SK-N-SH (cell line): ENCODE measurements around the gene ASIC2. TPM values are rescaled to one million over a fixed set of nuclear protein-coding genes. Genes with fewer than 3 reads are reported as not detected.

Experiments used
- CTCF ChIA-PET: fragments of 300-600, 350-600 bp; formaldehyde crosslinking; extraction: SDS; loops from one replicate; lab custom pipeline; 2021; lab: Yijun Ruan, JAX
- POLR2A ChIA-PET: fragments of 350-600 bp; sonication (Branson Sonifier 250); formaldehyde crosslinking; extraction: SDS; loops from one replicate; lab custom pipeline; 2020; ENCODE audit warnings: antibody characterized with exemption, inconsistent platforms; lab: Yijun Ruan, JAX
- DNase-seq: peaks from one replicate; pipeline ENCODE4 v3.0.0; 2012
- H2AFZ ChIP-seq: fragments of 200-600 bp; sonication (generic); 2 replicates; pipeline ENCODE4 v1.8.1; 2016; ENCODE audit warnings: antibody characterized with exemption, mild to moderate bottlenecking, low read depth
- H3F3A ChIP-seq: fragments of 200-600 bp; sonication (generic); replicated peaks from 2 replicates; pipeline ENCODE3; 2016; ENCODE audit warnings: antibody characterized with exemption, mild to moderate bottlenecking; ENCODE audit not compliant: insufficient read depth
- H3K27ac ChIP-seq, 2 experiments: fragments of 200-500 bp in 1 of 2; fragments of 200-600 bp in 1 of 2; sonication (Bioruptor generic) in 1 of 2; sonication (generic), shearing (Covaris generic) in 1 of 2; 2 replicates each; pipeline versions ENCODE4 v1.5.1 to v1.6.1; 2014 to 2016; ENCODE audit warnings: low read depth in 2 of 2, inconsistent platforms in 1 of 2, low read length in 1 of 2, mild to moderate bottlenecking in 1 of 2, mixed read lengths in 1 of 2
- H3K27me3 ChIP-seq: fragments of 200-600 bp; sonication (generic), shearing (Covaris generic); 2 replicates; pipeline ENCODE4 v1.6.1; 2016; ENCODE audit warnings: mixed run types; ENCODE audit not compliant: insufficient read depth
- H3K36me3 ChIP-seq, 2 experiments: fragments of 200-500 bp in 1 of 2; fragments of 200-600 bp in 1 of 2; sonication (Bioruptor generic) in 1 of 2; sonication (generic) in 1 of 2; replicated peaks in 1 of 2; 2 replicates each; pipeline versions ENCODE3 to v1.5.1; 2014 to 2016; ENCODE audit warnings: low read length in 1 of 2, mild to moderate bottlenecking in 1 of 2; ENCODE audit not compliant: insufficient read depth in 2 of 2, control insufficient read depth in 1 of 2
- H3K4me1 ChIP-seq, 2 experiments: fragments of 200-500 bp in 1 of 2; fragments of 200-600 bp in 1 of 2; sonication (Bioruptor generic) in 1 of 2; sonication (generic), shearing (Covaris generic) in 1 of 2; 2 replicates each; pipeline versions ENCODE4 v1.5.1 to v1.6.1; 2014 to 2016; ENCODE audit warnings: low read depth in 1 of 2, low read length in 1 of 2, mixed run types in 1 of 2; ENCODE audit not compliant: insufficient read depth in 2 of 2, control insufficient read depth in 1 of 2
- H3K4me2 ChIP-seq: fragments of 200-600 bp; sonication (generic), shearing (Covaris generic); 2 replicates; pipeline ENCODE4 v1.6.1; 2017; ENCODE audit warnings: mixed run types
- H3K4me3 ChIP-seq, 2 experiments: fragments of 200-500 bp in 1 of 2; fragments of 200-600 bp in 1 of 2; sonication (Bioruptor generic) in 1 of 2; sonication (generic), shearing (Covaris generic) in 1 of 2; 2 replicates each; pipeline versions ENCODE4 v1.5.1 to v1.8.1; 2014 to 2016; ENCODE audit warnings: low read depth in 2 of 2, inconsistent platforms in 1 of 2, low read length in 1 of 2, mild to moderate bottlenecking in 1 of 2, mixed read lengths in 1 of 2, moderate library complexity in 1 of 2
- H3K79me2 ChIP-seq: fragments of 200-600 bp; sonication (generic); 2 replicates; pipeline ENCODE4 v1.8.1; 2017; ENCODE audit warnings: mild to moderate bottlenecking; ENCODE audit not compliant: insufficient read depth
- H3K9ac ChIP-seq: fragments of 200-600 bp; sonication (generic); 2 replicates; pipeline ENCODE4 v1.6.1; 2017; ENCODE audit warnings: mixed run types
- H3K9me2 ChIP-seq: fragments of 200-600 bp; sonication (generic); 2 replicates; pipeline ENCODE4 v1.6.1; 2017; ENCODE audit warnings: mixed run types
- H3K9me3 ChIP-seq: fragments of 200-600 bp; sonication (generic); 2 replicates; pipeline ENCODE4 v1.6.1; 2017; ENCODE audit warnings: mixed run types, mild to moderate bottlenecking, moderate library complexity
- H4K20me1 ChIP-seq: fragments of 200-600 bp; sonication (generic); 2 replicates; pipeline ENCODE4 v1.6.1; 2017; ENCODE audit warnings: mild to moderate bottlenecking, mixed run types; ENCODE audit not compliant: insufficient read depth
- ELF1 ChIP-seq: IDR thresholded peaks from 2 replicates; pipeline ENCODE4 v1.4.0; 2012
- EZH2phosphoT487 ChIP-seq: fragments of 200-600 bp; sonication (generic); IDR thresholded peaks from 2 replicates; pipeline ENCODE4 v1.6.1; 2017; ENCODE audit warnings: low read depth, mixed run types, mild to moderate bottlenecking, antibody characterized with exemption, moderate library complexity, borderline replicate concordance
- FOXJ3 ChIP-seq: sonication (generic); formaldehyde crosslinking; IDR thresholded peaks from 2 replicates; pipeline ENCODE4 v1.5.1; 2020; ENCODE audit warnings: mild to moderate bottlenecking, missing genetic modification reagents
- GABPA ChIP-seq: IDR thresholded peaks from 2 replicates; pipeline ENCODE4 v1.4.0; 2012; ENCODE audit warnings: low read depth, mild to moderate bottlenecking
- GATA2 ChIP-seq: sonication (generic); formaldehyde crosslinking; IDR thresholded peaks from 2 replicates; pipeline ENCODE4 v1.5.0; 2020; ENCODE audit warnings: mild to moderate bottlenecking, missing genetic modification reagents
- MEF2A ChIP-seq: IDR thresholded peaks from 2 replicates; pipeline ENCODE4 v1.4.0; 2012; ENCODE audit warnings: low read depth, borderline replicate concordance
- MXI1 ChIP-seq: IDR thresholded peaks from 2 replicates; pipeline ENCODE4 v1.6.1; 2012; ENCODE audit warnings: mild to moderate bottlenecking, low read depth, low read length, improper control_type of control experiment
- NFIC ChIP-seq: IDR thresholded peaks from 2 replicates; pipeline ENCODE4 v1.4.0; 2012; ENCODE audit warnings: borderline replicate concordance
- RAD21 ChIP-seq: IDR thresholded peaks from 2 replicates; pipeline ENCODE4 v1.6.1; 2012; ENCODE audit warnings: mild to moderate bottlenecking, low read length
- RCOR1 ChIP-seq: fragments of 150-350 bp; IDR thresholded peaks from 2 replicates; pipeline ENCODE4 v1.6.1; 2017; ENCODE audit warnings: antibody characterized with exemption, low read length
- RFX5 ChIP-seq: IDR thresholded peaks from 2 replicates; pipeline ENCODE4 v1.6.1; 2012; ENCODE audit warnings: mild to moderate bottlenecking, improper control_type of control experiment, low read length
- RXRA ChIP-seq: IDR thresholded peaks from 2 replicates; pipeline ENCODE4 v1.4.0; 2012; ENCODE audit warnings: low read depth, mild to moderate bottlenecking, borderline replicate concordance
- SMC3 ChIP-seq: IDR thresholded peaks from 2 replicates; pipeline ENCODE4 v1.6.1; 2012; ENCODE audit warnings: low read depth, low read length, improper control_type of control experiment
- TAF1 ChIP-seq: IDR thresholded peaks from 2 replicates; pipeline ENCODE4 v1.6.1; 2012; ENCODE audit warnings: low read depth, mild to moderate bottlenecking, low read length, moderate library complexity, borderline replicate concordance
- YY1 ChIP-seq: IDR thresholded peaks from 2 replicates; pipeline ENCODE4 v1.4.0; 2012; ENCODE audit warnings: low read depth, mild to moderate bottlenecking
- WGBS: methylation state at CpG from one replicate; pipeline ENCODE4 v1.1.6; 2017; ENCODE audit warnings: low lambda C conversion rate; 5-methylcytosine and 5-hydroxymethylcytosine counted together
- polyA plus RNA-seq, 3 experiments: library from polyadenylated mRNA; depleted of rRNA; stranded (reverse); fragments of >200 nt; gene quantifications; 2 replicates each; pipeline ENCODE4 v1.2.3, GENCODE V29; 2012
- TF ChIP-seq, protein P1 (sequence below): IDR thresholded peaks from 2 replicates; pipeline ENCODE4 v1.4.0; 2012; ENCODE audit warnings: low read depth
- TF ChIP-seq, protein P2 (sequence below): fragments of 150-350 bp; IDR thresholded peaks from 2 replicates; pipeline ENCODE4 v1.6.1; 2016; ENCODE audit warnings: mild to moderate bottlenecking, low read depth, low read length

ASIC2 gene
- polyA plus RNA-seq, 1 of the 3 experiments (the other 2 are of a cell fraction): 0.08 TPM

DNA sequence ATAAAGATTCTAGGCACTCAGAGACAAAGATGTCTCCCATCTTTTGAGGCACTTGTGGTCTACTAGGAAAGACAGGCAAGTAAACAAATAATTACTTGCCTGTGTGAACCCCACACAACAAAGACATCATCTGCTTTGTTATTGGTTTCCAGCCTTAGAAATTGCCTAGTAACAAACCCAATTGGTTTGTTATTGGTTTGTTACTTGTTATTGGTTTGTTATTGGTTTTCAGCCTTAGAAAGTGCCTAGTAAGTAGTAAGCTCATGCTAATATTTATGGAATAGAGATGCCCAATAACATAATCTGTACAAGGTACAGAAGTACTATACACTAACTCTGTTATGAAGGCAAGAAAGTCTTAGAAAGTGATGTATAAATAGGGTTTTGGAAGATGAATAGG lies 67.1 kb downstream of the ASIC2 start:
- no peak overlapping the region for H3K4me2 ChIP-seq
- no peak overlapping the region for H3K9ac ChIP-seq
- POLR2A ChIA-PET: no interaction called here
- no peak for DNase-seq
- no peaks in the 10 kb centered on the region for H3K9me3 ChIP-seq
- H3K36me3 ChIP-seq: no peaks in the 10 kb centered on the region
- no peaks in the 10 kb centered on the region for H3K79me2 ChIP-seq
- H2AFZ ChIP-seq: no peak overlapping the region
- H3K4me1 ChIP-seq: no peaks in the 10 kb centered on the region; a peak in 1 of 4 replicates
- H3K9me2 ChIP-seq: no peaks in the 10 kb centered on the region
- H4K20me1 ChIP-seq: no peaks in the 10 kb centered on the region
- no peaks in the 10 kb centered on the region for H3K27me3 ChIP-seq
- TF ChIP-seq RAD21 (no peak), FOXJ3 (CRISPR knock-in tag) (no peak), RCOR1 (no peak), TAF1 (no peak), RFX5 (peak; percentile 61; the same call in 1 of the 2 replicates), YY1 (no peak)
- TF ChIP-seq, protein P1, sequence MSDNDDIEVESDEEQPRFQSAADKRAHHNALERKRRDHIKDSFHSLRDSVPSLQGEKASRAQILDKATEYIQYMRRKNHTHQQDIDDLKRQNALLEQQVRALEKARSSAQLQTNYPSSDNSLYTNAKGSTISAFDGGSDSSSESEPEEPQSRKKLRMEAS: no peak
- TF ChIP-seq, all 33 proteins: peak for 1
- H3F3A ChIP-seq: no peaks in the 10 kb centered on the region
- CTCF ChIA-PET: no interaction called here
- H3K27ac ChIP-seq: no peak overlapping the region
- no peak overlapping the region for H3K4me3 ChIP-seq

DNA sequence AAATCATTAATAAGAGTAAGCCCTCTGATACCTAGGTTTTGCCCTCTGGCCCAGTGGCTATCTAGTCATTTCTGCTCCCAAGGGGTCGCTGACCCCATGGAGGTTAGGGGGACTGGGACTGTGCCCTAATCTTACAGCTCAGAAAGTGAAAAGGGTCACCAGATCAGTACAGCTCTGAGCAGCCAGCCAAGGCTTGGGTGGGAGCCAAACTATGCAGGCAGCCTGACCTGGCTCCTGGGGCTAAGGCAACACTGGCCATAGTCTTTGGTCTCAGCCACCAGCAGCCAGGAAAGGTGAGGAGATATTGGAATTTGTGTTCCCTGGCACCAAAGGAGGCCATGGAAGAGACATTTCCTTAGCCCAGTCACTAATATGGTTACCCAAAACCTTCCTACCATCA lies 67.6 kb downstream of the ASIC2 start:
- no peak overlapping the region for H3K4me3 ChIP-seq
- no peak overlapping the region for H3K27ac ChIP-seq
- no peak overlapping the region for H3K4me2 ChIP-seq
- H2AFZ ChIP-seq: no peak overlapping the region
- no peak for DNase-seq
- POLR2A ChIA-PET: no interaction called here
- CTCF ChIA-PET: interaction anchor here (1.6 kb wide), 1 partner anchor 121 kb away, joined by 3 read pairs; no protein-coding TSS in a partner anchor
- no peaks in the 10 kb centered on the region for H3K27me3 ChIP-seq
- no peaks in the 10 kb centered on the region for H3K9me2 ChIP-seq
- H4K20me1 ChIP-seq: no peaks in the 10 kb centered on the region
- H3K79me2 ChIP-seq: no peaks in the 10 kb centered on the region
- 29% methylated on average over 1 of the region's 1 CpG for WGBS
- H3F3A ChIP-seq: no peaks in the 10 kb centered on the region
- TF ChIP-seq SMC3 (no peak), NFIC (no peak), RFX5 (no peak), RXRA (no peak), GABPA (no peak), GATA2 (no peak), EZH2phosphoT487 (no peak), ELF1 (no peak), MXI1 (no peak), MEF2A (no peak)
- TF ChIP-seq, protein P1: no peak
- TF ChIP-seq, protein P2, sequence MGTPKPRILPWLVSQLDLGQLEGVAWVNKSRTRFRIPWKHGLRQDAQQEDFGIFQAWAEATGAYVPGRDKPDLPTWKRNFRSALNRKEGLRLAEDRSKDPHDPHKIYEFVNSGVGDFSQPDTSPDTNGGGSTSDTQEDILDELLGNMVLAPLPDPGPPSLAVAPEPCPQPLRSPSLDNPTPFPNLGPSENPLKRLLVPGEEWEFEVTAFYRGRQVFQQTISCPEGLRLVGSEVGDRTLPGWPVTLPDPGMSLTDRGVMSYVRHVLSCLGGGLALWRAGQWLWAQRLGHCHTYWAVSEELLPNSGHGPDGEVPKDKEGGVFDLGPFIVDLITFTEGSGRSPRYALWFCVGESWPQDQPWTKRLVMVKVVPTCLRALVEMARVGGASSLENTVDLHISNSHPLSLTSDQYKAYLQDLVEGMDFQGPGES: no peak
- H3K36me3 ChIP-seq: no peaks in the 10 kb centered on the region
- H3K4me1 ChIP-seq: no peaks in the 10 kb centered on the region; a peak in 1 of 4 replicates
- H3K9me3 ChIP-seq: no peaks in the 10 kb centered on the region
- no peak overlapping the region for H3K9ac ChIP-seq
